ENCODE data around the gene NAMPT.

DNA sequence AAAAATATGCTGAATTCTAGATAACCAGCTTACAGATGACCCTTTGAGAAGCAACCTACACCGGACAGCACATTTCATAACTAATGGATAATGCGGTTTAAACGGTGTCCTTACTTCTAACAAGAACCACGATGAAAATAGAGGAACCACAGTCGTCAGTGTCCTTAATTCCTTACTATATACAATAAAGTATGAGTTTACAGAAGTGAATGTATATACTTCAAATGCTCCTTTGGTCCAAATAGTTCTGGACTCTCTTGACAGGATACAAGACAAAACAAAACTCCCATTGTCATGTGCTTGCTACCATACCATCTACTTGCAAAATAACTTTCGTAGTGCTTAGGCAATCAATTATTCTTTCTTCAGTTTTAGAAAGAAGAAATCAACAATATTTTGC is 2.4 kb downstream of the NAMPT start:
- TF ChIP-seq POLR2A (IDR thresholded peaks at IDR 0.05; ENCODE audit: low read depth, low read length): no peak
- no peak for TF ChIP-seq POLR2AphosphoS5 (IDR thresholded peaks at IDR 0.05; ENCODE audit: low read depth, low read length)
